PC-9 (cell line): ENCODE measurements around the gene PCDHGA12.

ENCODE experiments used
- CTCF ChIP-seq: fragments of 200-600 bp; sonication (generic); conservative IDR thresholded peaks from 2 replicates; pipeline ENCODE4 v1.6.1; 2017; ENCODE audit warnings: mixed run types, antibody characterized with exemption, mild to moderate bottlenecking, moderate library complexity
- EZH2 ChIP-seq: fragments of 200-600 bp; sonication (generic); IDR thresholded peaks from 2 replicates; pipeline ENCODE4 v1.8.0; 2017; ENCODE audit warnings: antibody characterized with exemption, low read depth

- no peak for TF ChIP-seq EZH2
- no peak for TF ChIP-seq CTCF
Measured at GRCh38 chr5:141434006-141434405, 3.7 kb downstream of the PCDHGA12 start.
